Spleen (tissue), 7 donors: ENCODE results near the gene DEDD.

Experiments
- CTCF ChIP-seq, 11 experiments: fragments of 200-600 bp in 7 of 11; fragments of 450-650 bp in 4 of 11; sonication (generic) in 4 of 11; IDR thresholded peaks in 8 of 11; conservative IDR thresholded peaks in 3 of 11; 1 replicate in 7 of 11; 2 replicates in 4 of 11; pipeline versions ENCODE4 v1.4.0 to v1.8.0; 2016 to 2021; ENCODE audit warnings: antibody characterized with exemption in 11 of 11, inconsistent platforms in 4 of 11, mild to moderate bottlenecking in 1 of 11
- POLR2A ChIP-seq, 3 donors: fragments of 450-650 bp; IDR thresholded peaks; one replicate each; pipeline ENCODE4 v1.5.1; 2017; ENCODE audit warnings: antibody characterized with exemption in 3 of 3, mild to moderate bottlenecking in 1 of 3
- POLR2AphosphoS5 ChIP-seq, 3 donors: sonication (generic); formaldehyde crosslinking; IDR thresholded peaks; one replicate each; pipeline ENCODE4 v1.5.1; 2017; ENCODE audit warnings: antibody characterized with exemption in 3 of 3
- donor health status: DM: no; HTN: no; CAD: no; lungs with moderate emphysema.
- donor health status: DM: no; HTN: no; CAD: no.
- donor health status: DM: no; HTN: no; CAD: no.

GRCh38 chr1:161099090-161099802, 33.2 kb downstream of the DEDD start:
- TF ChIP-seq POLR2A (IDR thresholded peaks at IDR 0.05): no peak
- no peak for TF ChIP-seq CTCF (IDR thresholded peaks at IDR 0.05 in 8 of 11, conservative IDR thresholded peaks at IDR 0.05 in 3 of 11)
- TF ChIP-seq POLR2AphosphoS5 (IDR thresholded peaks at IDR 0.05): no peak
